22Rv1 (cell line): Measurements from ENCODE around the gene PRELID3B.

Experiments
- CTCF ChIP-seq: fragments of 450-650 bp; IDR thresholded peaks from 2 replicates; pipeline ENCODE4 v1.5.1; 2017; ENCODE audit warnings: mild to moderate bottlenecking
- ZFX ChIP-seq: fragments of 450-650 bp; IDR thresholded peaks from 2 replicates; pipeline ENCODE4 v1.6.1; 2017; ENCODE audit warnings: antibody characterized with exemption, borderline replicate concordance

- no peak for TF ChIP-seq CTCF
- TF ChIP-seq ZFX = no peak
These were observed 15.5 kb downstream of the PRELID3B start for GRCh38 chr20:59026904-59027740.
